ENCODE data around the gene CDCP2.
"Not testable (repeated sequence)": the region's sequence is repeated elsewhere in the genome, so short reads cannot be mapped to it uniquely, and the experiment has no call there.

The CDCP2 gene

GRCh38 chr1:54169068-54169467, 16.3 kb upstream of the CDCP2 start:
- Histone ChIP-seq H3K4me3 (ENCODE audit: insufficient read depth, low read depth, low read length, poor library complexity, severe bottlenecking) (no peak overlapping the region), H3K27ac (ENCODE audit: insufficient read depth, low read length, poor library complexity, severe bottlenecking) (no peak overlapping the region), H3K36me3 (ENCODE audit: control insufficient read depth, insufficient read depth, low read length) (no peaks in the 10 kb centered on the region), H3K9me3 (ENCODE audit: control insufficient read depth, low read length) (no peaks in the 10 kb centered on the region), H3K27me3 (replicated peaks; ENCODE audit: control insufficient read depth, insufficient read depth, low read length, poor library complexity, severe bottlenecking) (no peaks in the 10 kb centered on the region), H3K4me1 (ENCODE audit: control insufficient read depth, insufficient read depth, low read length, poor library complexity, severe bottlenecking) (no peaks in the 10 kb centered on the region)
- DNase-seq: no peak

GRCh38 chr1:54168206-54168965, 15.6 kb upstream of the CDCP2 start:
- Histone ChIP-seq H3K4me3 (ENCODE audit: insufficient read depth, low read depth, low read length, poor library complexity, severe bottlenecking) (no peak overlapping the region), H3K4me1 (ENCODE audit: control insufficient read depth, insufficient read depth, low read length, poor library complexity, severe bottlenecking) (no peaks in the 10 kb centered on the region), H3K9me3 (ENCODE audit: control insufficient read depth, low read length) (no peaks in the 10 kb centered on the region), H3K27ac (ENCODE audit: insufficient read depth, low read length, poor library complexity, severe bottlenecking) (no peak overlapping the region), H3K36me3 (ENCODE audit: control insufficient read depth, insufficient read depth, low read length) (no peaks in the 10 kb centered on the region), H3K27me3 (replicated peaks; ENCODE audit: control insufficient read depth, insufficient read depth, low read length, poor library complexity, severe bottlenecking) (no peaks in the 10 kb centered on the region)
- DNase-seq: no peak

GRCh38 chr1:54167422-54168139, 14.8 kb upstream of the CDCP2 start:
- DNase-seq: no peak
- H3K27me3 ChIP-seq (replicated peaks; ENCODE audit: control insufficient read depth, insufficient read depth, low read length, poor library complexity, severe bottlenecking): no peaks in the 10 kb centered on the region
- H3K27ac ChIP-seq (ENCODE audit: insufficient read depth, low read length, poor library complexity, severe bottlenecking): no peak overlapping the region
- no peak overlapping the region for H3K4me3 ChIP-seq (ENCODE audit: insufficient read depth, low read depth, low read length, poor library complexity, severe bottlenecking)
- no peaks in the 10 kb centered on the region for H3K4me1 ChIP-seq (ENCODE audit: control insufficient read depth, insufficient read depth, low read length, poor library complexity, severe bottlenecking)
- no peaks in the 10 kb centered on the region for H3K9me3 ChIP-seq (ENCODE audit: control insufficient read depth, low read length)
- H3K36me3 ChIP-seq (ENCODE audit: control insufficient read depth, insufficient read depth, low read length): no peaks in the 10 kb centered on the region

- not testable (repeated sequence) for DNase-seq; H3K27me3 ChIP-seq (replicated peaks; ENCODE audit: control insufficient read depth, insufficient read depth, low read length, poor library complexity, severe bottlenecking); H3K36me3 ChIP-seq (ENCODE audit: control insufficient read depth, insufficient read depth, low read length); H3K4me3 ChIP-seq (ENCODE audit: insufficient read depth, low read depth, low read length, poor library complexity, severe bottlenecking); H3K9me3 ChIP-seq (ENCODE audit: control insufficient read depth, low read length); H3K27ac ChIP-seq (ENCODE audit: insufficient read depth, low read length, poor library complexity, severe bottlenecking); H3K4me1 ChIP-seq (ENCODE audit: control insufficient read depth, insufficient read depth, low read length, poor library complexity, severe bottlenecking)
Measured at GRCh38 chr1:54166357-54166756, 13.6 kb upstream of the CDCP2 start.

- no peak for DNase-seq
- Histone ChIP-seq H3K9me3 (ENCODE audit: control insufficient read depth, low read length) (no peaks in the 10 kb centered on the region), H3K4me1 (ENCODE audit: control insufficient read depth, insufficient read depth, low read length, poor library complexity, severe bottlenecking) (no peaks in the 10 kb centered on the region), H3K27ac (ENCODE audit: insufficient read depth, low read length, poor library complexity, severe bottlenecking) (no peak overlapping the region), H3K36me3 (ENCODE audit: control insufficient read depth, insufficient read depth, low read length) (no peaks in the 10 kb centered on the region), H3K27me3 (replicated peaks; ENCODE audit: control insufficient read depth, insufficient read depth, low read length, poor library complexity, severe bottlenecking) (no peaks in the 10 kb centered on the region), H3K4me3 (ENCODE audit: insufficient read depth, low read depth, low read length, poor library complexity, severe bottlenecking) (no peak overlapping the region)
Measured at GRCh38 chr1:54165146-54165545, 12.3 kb upstream of the CDCP2 start.

- Histone ChIP-seq H3K4me3 (ENCODE audit: insufficient read depth, low read depth, low read length, poor library complexity, severe bottlenecking) (no peak overlapping the region), H3K27ac (ENCODE audit: insufficient read depth, low read length, poor library complexity, severe bottlenecking) (no peak overlapping the region), H3K4me1 (ENCODE audit: control insufficient read depth, insufficient read depth, low read length, poor library complexity, severe bottlenecking) (no peaks in the 10 kb centered on the region), H3K27me3 (replicated peaks; ENCODE audit: control insufficient read depth, insufficient read depth, low read length, poor library complexity, severe bottlenecking) (no peaks in the 10 kb centered on the region), H3K36me3 (ENCODE audit: control insufficient read depth, insufficient read depth, low read length) (no peaks in the 10 kb centered on the region), H3K9me3 (ENCODE audit: control insufficient read depth, low read length) (no peaks in the 10 kb centered on the region)
- no peak for DNase-seq
Measured at GRCh38 chr1:54163573-54163972, 10.8 kb upstream of the CDCP2 start.

- Histone ChIP-seq H3K4me1 (ENCODE audit: control insufficient read depth, insufficient read depth, low read length, poor library complexity, severe bottlenecking) (no peaks in the 10 kb centered on the region), H3K27me3 (replicated peaks; ENCODE audit: control insufficient read depth, insufficient read depth, low read length, poor library complexity, severe bottlenecking) (no peaks in the 10 kb centered on the region), H3K9me3 (ENCODE audit: control insufficient read depth, low read length) (no peaks in the 10 kb centered on the region), H3K27ac (ENCODE audit: insufficient read depth, low read length, poor library complexity, severe bottlenecking) (no peak overlapping the region), H3K4me3 (ENCODE audit: insufficient read depth, low read depth, low read length, poor library complexity, severe bottlenecking) (no peak overlapping the region), H3K36me3 (ENCODE audit: control insufficient read depth, insufficient read depth, low read length) (no peaks in the 10 kb centered on the region)
- DNase-seq: no peak
Measured at GRCh38 chr1:54163051-54163450, 10.3 kb upstream of the CDCP2 start.

GRCh38 chr1:54161495-54162168, 8.8 kb upstream of the CDCP2 start:
- Histone ChIP-seq H3K4me3 (ENCODE audit: insufficient read depth, low read depth, low read length, poor library complexity, severe bottlenecking) (no peak overlapping the region), H3K4me1 (ENCODE audit: control insufficient read depth, insufficient read depth, low read length, poor library complexity, severe bottlenecking) (no peaks in the 10 kb centered on the region), H3K27ac (ENCODE audit: insufficient read depth, low read length, poor library complexity, severe bottlenecking) (no peak overlapping the region), H3K36me3 (ENCODE audit: control insufficient read depth, insufficient read depth, low read length) (no peaks in the 10 kb centered on the region), H3K9me3 (ENCODE audit: control insufficient read depth, low read length) (no peaks in the 10 kb centered on the region), H3K27me3 (replicated peaks; ENCODE audit: control insufficient read depth, insufficient read depth, low read length, poor library complexity, severe bottlenecking) (no peaks in the 10 kb centered on the region)
- DNase-seq: no peak

- Histone ChIP-seq H3K27ac (ENCODE audit: insufficient read depth, low read length, poor library complexity, severe bottlenecking) (no peak overlapping the region), H3K36me3 (ENCODE audit: control insufficient read depth, insufficient read depth, low read length) (no peaks in the 10 kb centered on the region), H3K4me3 (ENCODE audit: insufficient read depth, low read depth, low read length, poor library complexity, severe bottlenecking) (no peak overlapping the region), H3K27me3 (replicated peaks; ENCODE audit: control insufficient read depth, insufficient read depth, low read length, poor library complexity, severe bottlenecking) (no peaks in the 10 kb centered on the region), H3K4me1 (ENCODE audit: control insufficient read depth, insufficient read depth, low read length, poor library complexity, severe bottlenecking) (no peaks in the 10 kb centered on the region), H3K9me3 (ENCODE audit: control insufficient read depth, low read length) (no peaks in the 10 kb centered on the region)
- no peak for DNase-seq
Measured at GRCh38 chr1:54160351-54160750, 7.6 kb upstream of the CDCP2 start.

GRCh38 chr1:54159733-54160316, 7.0 kb upstream of the CDCP2 start:
- Histone ChIP-seq H3K36me3 (ENCODE audit: control insufficient read depth, insufficient read depth, low read length) (no peaks in the 10 kb centered on the region), H3K27ac (ENCODE audit: insufficient read depth, low read length, poor library complexity, severe bottlenecking) (no peak overlapping the region), H3K27me3 (replicated peaks; ENCODE audit: control insufficient read depth, insufficient read depth, low read length, poor library complexity, severe bottlenecking) (no peaks in the 10 kb centered on the region), H3K4me1 (ENCODE audit: control insufficient read depth, insufficient read depth, low read length, poor library complexity, severe bottlenecking) (no peaks in the 10 kb centered on the region), H3K9me3 (ENCODE audit: control insufficient read depth, low read length) (no peaks in the 10 kb centered on the region), H3K4me3 (ENCODE audit: insufficient read depth, low read depth, low read length, poor library complexity, severe bottlenecking) (no peak overlapping the region)
- no peak for DNase-seq
